ENCODE data around the gene BCL3. TPM values are rescaled to one million over a fixed set of nuclear protein-coding genes. Genes with fewer than 3 reads are reported as not detected.
A peak's percentile ranks its signal among the peaks of the same experiment; 100 is the strongest.
"Not testable (repeated sequence)": the region's sequence is repeated elsewhere in the genome, so short reads cannot be mapped to it uniquely, and the experiment has no call there.

BCL3 gene
- 4.9 TPM for polyA plus RNA-seq (ENCODE audit: insufficient read length)
- long read RNA-seq, donor 1, partial matches to known transcripts = 0 of 5 reads
- long read RNA-seq, donor 1, other reads (novel, unspliced or antisense) = 0 of 5 reads
- long read RNA-seq, donor 2, partial matches to known transcripts = 0 of 3 reads
- long read RNA-seq, donor 2, other reads (novel, unspliced or antisense) = 0 of 3 reads
- long read RNA-seq, donor 3, partial matches to known transcripts = 0 of 4 reads
- long read RNA-seq, donor 3, other reads (novel, unspliced or antisense) = 0 of 4 reads
- long read RNA-seq, donor 4 = 0 reads
- long read RNA-seq, donor 5, partial matches to known transcripts = 0 of 1 reads
- long read RNA-seq, donor 5, other reads (novel, unspliced or antisense) = 0 of 1 reads
- long read RNA-seq, donor 6, partial matches to known transcripts = 0 of 3 reads
- long read RNA-seq, donor 6, other reads (novel, unspliced or antisense) = 0 of 3 reads
- long read RNA-seq, donor 7, partial matches to known transcripts = 0 of 4 reads
- long read RNA-seq, donor 7, other reads (novel, unspliced or antisense) = 0 of 4 reads
- long read RNA-seq, donor 8, partial matches to known transcripts = 0 of 2 reads
- long read RNA-seq, donor 8, other reads (novel, unspliced or antisense) = 0 of 2 reads

- no peak for DNase-seq
Observed at GRCh38 chr19:44748426-44749254, at the start of gene BCL3. Gene BCL3, plus strand, starts transcription at chr19:44748708. Its CDS starts 83 bp downstream, at chr19:44748791.

- no peak for DNase-seq
Observed at GRCh38 chr19:44700547-44700946, 48.0 kb upstream of the BCL3 start.

GRCh38 chr19:44701228-44701627 lies 47.3 kb upstream of the BCL3 start:
- no peak for DNase-seq

- no peak for DNase-seq
Observed at GRCh38 chr19:44702551-44703176, 45.8 kb upstream of the BCL3 start.

- no peak for DNase-seq
Observed at GRCh38 chr19:44703336-44704078, 45.0 kb upstream of the BCL3 start.

GRCh38 chr19:44704982-44705381 lies 43.5 kb upstream of the BCL3 start:
- no peak for DNase-seq

GRCh38 chr19:44705502-44706010 lies 43.0 kb upstream of the BCL3 start:
- DNase-seq = no peak

- no peak for DNase-seq
Observed at GRCh38 chr19:44706506-44707236, 41.8 kb upstream of the BCL3 start.

GRCh38 chr19:44707794-44708193 lies 40.7 kb upstream of the BCL3 start:
- DNase-seq = no peak

- no peak for DNase-seq
Observed at GRCh38 chr19:44708940-44709339, 39.6 kb upstream of the BCL3 start.

- not testable (repeated sequence) for DNase-seq
Observed at GRCh38 chr19:44709434-44710266, 38.9 kb upstream of the BCL3 start.

GRCh38 chr19:44710483-44710882 lies 38.0 kb upstream of the BCL3 start:
- no peak for DNase-seq

- no peak for DNase-seq
Observed at GRCh38 chr19:44712864-44713515, 35.5 kb upstream of the BCL3 start.

GRCh38 chr19:44714597-44715169 lies 33.8 kb upstream of the BCL3 start:
- no peak for DNase-seq

- no peak for DNase-seq
Observed at GRCh38 chr19:44717603-44718002, 30.9 kb upstream of the BCL3 start.

GRCh38 chr19:44718441-44719261 lies 29.9 kb upstream of the BCL3 start:
- DNase-seq = peak; percentile 93

- DNase-seq = no peak
Observed at GRCh38 chr19:44719262-44719701, 29.2 kb upstream of the BCL3 start.

- not testable (repeated sequence) for DNase-seq
Observed at GRCh38 chr19:44720396-44720795, 28.1 kb upstream of the BCL3 start.
